Non-pigmented ciliary epithelial cell (primary cell): ENCODE data around the gene BEAN1.

Experiments used
- DNase-seq: peaks from one replicate; pipeline ENCODE4 v3.0.0-alpha.2; 2010; ENCODE audit warnings: low read depth

Gene BEAN1

GRCh38 chr16:66419527-66419926 is 7.6 kb upstream of the BEAN1 start:
- no peak for DNase-seq

DNA sequence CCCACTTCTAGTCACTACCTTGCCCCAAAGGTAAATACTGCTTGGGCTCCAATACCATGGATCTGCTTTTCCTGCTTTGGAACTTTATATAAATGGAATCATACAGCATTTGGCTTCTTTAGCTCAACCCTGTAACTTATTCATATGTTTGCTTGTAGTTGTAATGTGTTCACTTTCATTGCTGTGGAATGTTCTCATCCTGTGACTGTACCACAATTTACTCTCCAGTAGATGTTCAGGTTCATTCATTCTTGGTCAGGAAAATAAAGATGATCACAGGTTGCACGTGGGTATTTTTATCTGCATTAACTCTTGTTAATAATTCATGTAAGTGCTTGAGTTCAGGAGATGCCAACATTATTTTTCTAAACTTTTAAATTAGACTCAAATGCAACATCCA is 6.7 kb upstream of the BEAN1 start:
- DNase-seq = no peak

DNA sequence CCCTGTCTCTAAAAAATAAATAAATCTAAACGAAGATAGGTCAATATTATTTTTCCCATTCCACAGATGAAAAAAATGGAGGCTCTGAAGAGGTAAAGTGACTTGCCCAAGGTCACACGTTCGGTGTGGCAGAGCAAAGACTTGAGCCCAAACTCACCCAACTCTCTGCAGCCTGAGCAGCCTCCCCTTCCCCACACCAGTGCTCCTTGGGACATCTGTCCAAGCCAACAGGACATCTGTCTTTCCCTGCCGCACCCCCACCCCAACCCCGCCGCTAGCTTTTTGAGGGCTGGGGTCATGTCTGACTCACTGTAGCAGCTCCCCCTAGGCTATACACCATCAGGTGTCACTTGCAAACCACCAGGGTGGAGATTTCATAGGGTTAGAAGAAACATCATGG is 5.2 kb upstream of the BEAN1 start:
- DNase-seq = no peak

GRCh38 chr16:66422366-66422765 is 4.7 kb upstream of the BEAN1 start:
- DNase-seq = no peak

GRCh38 chr16:66423177-66423576 is 3.9 kb upstream of the BEAN1 start:
- no peak for DNase-seq

GRCh38 chr16:66425651-66426050 is 1.4 kb upstream of the BEAN1 start:
- DNase-seq = no peak

- DNase-seq = no peak
These were observed 721 bp upstream of the BEAN1 start for GRCh38 chr16:66426112-66427035.

GRCh38 chr16:66427871-66428681 is 981 bp downstream of the BEAN1 start:
- DNase-seq = no peak

GRCh38 chr16:66428682-66429251 is 1.7 kb downstream of the BEAN1 start:
- no peak for DNase-seq

GRCh38 chr16:66429290-66429962 is 2.3 kb downstream of the BEAN1 start:
- DNase-seq = no peak

DNA sequence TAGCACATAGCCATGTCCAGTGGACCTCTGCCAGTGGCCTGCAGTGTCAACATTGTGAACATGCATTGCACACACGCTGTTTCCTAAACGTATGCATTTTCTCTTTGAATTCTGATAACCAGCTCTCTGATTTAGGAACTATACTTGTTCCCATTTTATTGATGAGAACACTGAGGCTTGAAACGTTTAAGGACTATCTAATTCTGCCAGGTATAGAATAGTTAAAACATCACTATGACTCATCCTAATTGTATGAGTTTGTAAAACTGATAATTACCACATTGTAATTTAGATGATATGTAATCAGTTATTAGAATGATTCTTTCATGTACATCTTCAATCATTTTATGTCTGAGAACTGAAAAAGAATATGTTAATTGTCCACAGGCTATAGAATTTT is 3.1 kb downstream of the BEAN1 start:
- DNase-seq = no peak

DNA sequence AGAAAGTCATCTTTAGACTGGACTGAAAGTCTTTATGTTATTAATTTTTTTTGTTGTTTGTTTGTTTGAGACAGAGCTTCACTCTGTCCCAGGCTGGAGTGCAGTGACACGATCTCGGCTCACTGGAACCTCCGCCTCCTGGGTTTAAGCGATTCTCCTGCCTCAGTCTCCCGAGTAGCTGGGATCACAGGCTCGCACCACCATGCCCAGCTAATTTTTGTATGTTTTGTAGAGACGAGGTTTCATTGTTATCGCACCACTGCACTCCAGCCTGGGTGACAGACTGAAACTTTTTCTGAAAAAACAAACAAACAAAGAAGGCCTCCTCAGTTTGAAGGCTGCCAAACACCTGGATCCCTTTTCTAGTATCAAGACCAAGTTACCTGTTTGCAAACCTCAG is 4.7 kb downstream of the BEAN1 start:
- no peak for DNase-seq

GRCh38 chr16:66432429-66432828 is 5.3 kb downstream of the BEAN1 start:
- DNase-seq = no peak

GRCh38 chr16:66434619-66435430 is 7.7 kb downstream of the BEAN1 start:
- no peak for DNase-seq

DNA sequence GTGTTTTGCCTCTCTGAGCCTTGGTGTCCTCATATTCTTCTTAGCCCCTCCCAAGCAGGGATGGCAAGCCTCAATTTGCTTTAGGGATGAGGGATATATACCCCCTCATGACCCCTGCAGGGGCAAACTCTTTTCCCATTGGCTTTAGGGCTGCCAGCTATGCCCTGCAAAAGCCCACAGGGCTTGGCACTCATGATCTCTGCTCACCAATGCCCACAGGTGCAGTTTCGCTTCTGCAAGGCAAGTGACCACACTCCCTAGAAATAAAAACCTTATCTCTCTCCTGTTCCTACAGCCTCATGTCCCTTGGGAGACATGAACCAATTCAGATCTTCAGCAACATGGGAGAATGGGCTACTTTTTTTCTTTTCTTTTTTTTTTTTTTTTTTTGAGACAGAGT is 8.8 kb downstream of the BEAN1 start:
- DNase-seq = no peak

DNA sequence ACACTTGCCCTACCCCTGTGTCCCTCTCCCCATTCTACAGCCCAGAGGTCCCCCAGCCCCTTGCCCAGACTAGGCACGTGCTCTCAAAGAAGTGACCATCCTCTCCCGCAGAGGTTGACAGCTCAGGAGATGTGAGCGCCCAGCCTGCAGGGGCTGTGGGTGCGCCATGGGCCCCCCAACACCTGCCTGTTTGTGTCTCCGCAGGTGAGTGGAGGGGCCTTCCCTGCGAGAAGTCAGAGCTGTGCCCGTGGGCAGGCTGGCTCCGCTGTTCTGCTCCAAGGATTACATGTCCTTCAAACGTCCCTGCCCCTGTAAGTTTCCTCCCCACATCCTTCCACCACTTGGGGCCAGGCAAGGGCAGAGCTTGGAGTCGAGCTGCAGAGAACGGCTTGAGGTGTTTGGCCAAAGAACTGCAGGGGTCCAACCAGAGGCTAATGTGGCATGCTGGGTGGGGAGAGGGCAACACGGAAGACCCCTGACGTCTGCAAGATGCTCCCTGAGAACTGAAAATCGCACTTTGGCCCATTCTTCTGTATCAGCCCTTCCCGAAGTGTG is 10.4 kb downstream of the BEAN1 start:
- DNase-seq = no peak

DNA sequence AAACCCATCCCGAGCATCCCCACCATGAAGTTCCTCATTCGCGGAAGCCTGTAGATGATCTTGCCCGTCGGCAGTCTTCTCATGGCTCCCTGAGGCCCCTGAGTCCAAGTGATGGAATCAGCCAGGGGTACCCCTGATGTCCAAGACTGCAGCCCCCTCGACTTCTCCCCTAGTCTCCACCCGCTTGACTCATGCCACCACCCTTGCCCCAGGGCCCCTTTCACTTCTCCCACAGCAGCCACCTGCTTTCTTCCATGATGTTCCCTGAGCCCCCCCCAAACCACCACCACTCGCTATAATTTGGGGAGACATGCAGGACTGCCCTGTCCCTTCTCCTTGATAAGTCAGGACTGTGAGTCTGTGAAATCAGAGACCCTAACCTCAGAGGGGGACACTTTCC is 11.4 kb downstream of the BEAN1 start:
- DNase-seq = no peak

DNA sequence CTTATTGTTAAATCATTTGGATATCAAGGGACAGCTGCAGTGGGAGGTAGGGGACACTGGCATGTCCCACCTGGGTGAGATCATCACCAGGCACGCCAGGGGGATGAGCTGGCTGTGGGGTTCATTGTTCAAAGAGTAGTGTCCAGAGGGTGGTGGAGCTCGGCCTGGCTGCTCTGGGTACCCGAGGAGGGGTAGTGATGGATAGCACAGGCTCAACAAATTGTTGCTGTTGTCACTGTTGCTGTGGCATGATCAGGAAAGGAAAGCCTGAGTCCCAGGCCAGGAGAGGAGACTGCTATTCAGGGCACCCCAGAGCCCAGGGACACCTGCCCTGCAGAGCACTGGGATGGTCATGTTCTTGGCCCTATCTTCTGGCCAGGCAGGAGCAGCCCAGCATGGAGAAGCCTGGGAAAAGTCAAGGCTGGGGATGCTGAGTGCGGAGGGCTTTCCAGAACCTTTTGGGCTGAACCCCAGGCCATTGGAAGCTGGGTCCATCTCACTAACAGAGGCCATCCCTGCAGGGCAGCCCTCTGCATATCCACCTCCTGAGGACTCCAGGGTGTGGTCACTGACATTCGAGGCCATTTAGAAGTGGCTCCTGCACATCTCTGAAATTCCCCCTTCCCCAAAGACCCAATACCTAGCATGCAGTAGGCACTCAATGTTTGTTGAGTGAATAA is 12.1 kb downstream of the BEAN1 start:
- no peak for DNase-seq

DNA sequence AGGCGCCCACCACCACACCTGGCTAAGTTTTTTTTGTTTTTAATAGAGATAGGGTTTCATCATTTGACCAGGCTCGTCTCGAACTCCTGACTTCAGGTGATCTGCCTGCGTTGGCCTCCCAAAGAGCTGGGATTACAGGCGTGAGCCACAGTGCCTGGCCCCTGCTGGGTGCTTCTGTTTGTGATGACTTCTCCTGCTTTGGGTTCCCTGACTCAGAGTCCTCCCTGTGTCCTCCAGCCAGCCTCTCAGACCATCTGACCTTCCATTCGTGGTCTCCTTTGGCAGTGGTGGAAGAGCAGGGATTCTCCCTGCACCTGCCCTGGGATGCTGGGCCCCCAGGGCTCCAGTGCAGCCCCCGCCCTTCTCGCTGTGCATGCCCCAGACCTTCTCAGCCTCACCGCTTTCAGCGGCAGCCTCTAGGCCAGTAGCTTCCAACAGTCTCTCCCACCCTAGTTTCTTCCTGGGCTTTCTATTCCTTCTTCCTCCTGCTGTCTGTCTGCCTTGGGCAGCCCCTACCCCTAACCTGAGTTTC is 13.2 kb downstream of the BEAN1 start:
- no peak for DNase-seq

- no peak for DNase-seq
These were observed 13.9 kb downstream of the BEAN1 start for GRCh38 chr16:66440970-66441369.
